WI38 (cell line): ENCODE data around the gene DENND4A.

ENCODE experiments used
- H3K4me3 ChIP-seq: 2 replicates; pipeline ENCODE4 v1.5.1; 2011; ENCODE audit warnings: low read depth, mild to moderate bottlenecking, control low read depth, low read length
- CTCF ChIP-seq: IDR thresholded peaks from 2 replicates; pipeline ENCODE4 v1.5.1; 2012; ENCODE audit warnings: low read depth, mild to moderate bottlenecking, control low read depth, low read length

Gene DENND4A

GRCh38 chr15:65792138-65792987, at the start of gene DENND4A:
DENND4A (minus strand) TSS chr15:65792293; CDS start chr15:65756450, 35,843 bp downstream.
- peak within 1 kb of the TSS; percentile 76 for H3K4me3 ChIP-seq
- TF ChIP-seq CTCF = no peak

GRCh38 chr15:65841121-65841930, 49.2 kb upstream of the DENND4A start:
- H3K4me3 ChIP-seq = peak overlapping the region; percentile 12; the same call in 1 of the 2 replicates
- no peak for TF ChIP-seq CTCF

GRCh38 chr15:65839985-65840384, 47.9 kb upstream of the DENND4A start:
- no peak overlapping the region for H3K4me3 ChIP-seq
- no peak for TF ChIP-seq CTCF

GRCh38 chr15:65839354-65839901, 47.3 kb upstream of the DENND4A start:
- H3K4me3 ChIP-seq = no peak overlapping the region
- TF ChIP-seq CTCF = no peak

- TF ChIP-seq CTCF = no peak
- H3K4me3 ChIP-seq = no peak overlapping the region
Observed at GRCh38 chr15:65837301-65838294, 45.5 kb upstream of the DENND4A start.

- H3K4me3 ChIP-seq = no peak overlapping the region
- TF ChIP-seq CTCF = no peak
Observed at GRCh38 chr15:65836665-65837064, 44.6 kb upstream of the DENND4A start.
